Stomach (tissue), 9 donors: ENCODE data around the gene MMS22L. TPM values are rescaled to one million over a fixed set of nuclear protein-coding genes. Genes with fewer than 3 reads are reported as not detected.
A peak's percentile ranks its signal among the peaks of the same experiment; 100 is the strongest.

ENCODE experiments used
- DNase-seq, 2 donors: peaks; one replicate each; pipeline versions ENCODE4 v3.0.0 to v3.0.0-alpha.2; 2013 to 2019
- H3K27ac ChIP-seq, 5 donors: fragments of 200-600 bp in 4 of 5; sonication (generic) in 4 of 5; one replicate each; pipeline ENCODE4 v1.5.1; 2013 to 2019; ENCODE audit warnings: mild to moderate bottlenecking in 1 of 5, moderate library complexity in 1 of 5
- H3K27me3 ChIP-seq, 3 donors: fragments of 200-600 bp; sonication (generic); one replicate each; pipeline ENCODE4 v1.5.1; 2017 to 2019; ENCODE audit warnings: mixed run types in 1 of 3
- H3K36me3 ChIP-seq, 4 donors: fragments of 200-600 bp; sonication (generic); 1 replicate in 3 of 4; 2 replicates in 1 of 4; pipeline ENCODE4 v1.5.1; 2016 to 2019
- H3K4me1 ChIP-seq, 4 donors: fragments of 200-600 bp; sonication (generic); one replicate each; pipeline ENCODE4 v1.5.1; 2016 to 2019
- H3K4me3 ChIP-seq, 4 donors: fragments of 200-600 bp; sonication (generic) in 3 of 4; one replicate each; pipeline ENCODE4 v1.5.1; 2016 to 2019; ENCODE audit warnings: mild to moderate bottlenecking in 1 of 4
- H3K9me3 ChIP-seq, 4 donors: fragments of 200-600 bp; sonication (generic); one replicate each; pipeline ENCODE4 v1.5.1; 2016 to 2019
- CTCF ChIP-seq, 7 experiments: fragments of 450-650 bp in 4 of 7; fragments of 200-600 bp in 3 of 7; sonication (generic) in 3 of 7; IDR thresholded peaks; one replicate each; pipeline ENCODE4 v1.5.1; 2016 to 2019; ENCODE audit warnings: antibody characterized with exemption in 7 of 7, control low read depth in 2 of 7, mild to moderate bottlenecking in 1 of 7
- EP300 ChIP-seq: sonication (generic); formaldehyde crosslinking; IDR thresholded peaks from one replicate; pipeline ENCODE4 v1.6.1; 2017; ENCODE audit warnings: antibody characterized with exemption
- POLR2A ChIP-seq, 4 donors: fragments of 450-650 bp; IDR thresholded peaks; one replicate each; pipeline ENCODE4 v1.6.1; 2016; ENCODE audit warnings: antibody characterized with exemption in 4 of 4, control low read depth in 2 of 4, mild to moderate bottlenecking in 1 of 4, moderate library complexity in 1 of 4
- POLR2AphosphoS5 ChIP-seq, 3 donors: sonication (generic); formaldehyde crosslinking; IDR thresholded peaks; one replicate each; pipeline ENCODE4 v1.6.1; 2016; ENCODE audit warnings: antibody characterized with exemption in 3 of 3
- WGBS, 5 donors: extraction: QIAGEN DNeasy Blood & Tissue Kit in 3 of 5; methylation state at CpG; one replicate each; pipeline versions ENCODE4 v1.1.5 to v1.1.7; 2013 to 2018; 5-methylcytosine and 5-hydroxymethylcytosine counted together
- intact Hi-C: fragments of 100-400 bp; cut with DNase I; formaldehyde crosslinking; loops from one replicate; pipeline ENCODE4 v1.15.1; 2023; ENCODE audit warnings: low total_unique reads
- polyA plus RNA-seq, 3 donors: library from polyadenylated mRNA; stranded (reverse); fragments of 200-250 nt; gene quantifications; one replicate each; pipeline ENCODE4 v1.2.3, GENCODE V29; 2013
- total RNA-seq, 5 donors: library from RNA; depleted of rRNA; stranded (reverse); fragments of >200 nt; gene quantifications; one replicate each; pipeline versions ENCODE4 v1.1.0 to v1.2.3, GENCODE V29; 2014 to 2016
- donor health status: healthy with polysubstance abuse.
- donor health status: Bipolar disorder and iron deficiency.
- donor health status: healthy.

MMS22L gene
- total and polyA plus RNA-seq, 8 donors, result 0.81 to 27.7 (median 3.6) TPM

DNA sequence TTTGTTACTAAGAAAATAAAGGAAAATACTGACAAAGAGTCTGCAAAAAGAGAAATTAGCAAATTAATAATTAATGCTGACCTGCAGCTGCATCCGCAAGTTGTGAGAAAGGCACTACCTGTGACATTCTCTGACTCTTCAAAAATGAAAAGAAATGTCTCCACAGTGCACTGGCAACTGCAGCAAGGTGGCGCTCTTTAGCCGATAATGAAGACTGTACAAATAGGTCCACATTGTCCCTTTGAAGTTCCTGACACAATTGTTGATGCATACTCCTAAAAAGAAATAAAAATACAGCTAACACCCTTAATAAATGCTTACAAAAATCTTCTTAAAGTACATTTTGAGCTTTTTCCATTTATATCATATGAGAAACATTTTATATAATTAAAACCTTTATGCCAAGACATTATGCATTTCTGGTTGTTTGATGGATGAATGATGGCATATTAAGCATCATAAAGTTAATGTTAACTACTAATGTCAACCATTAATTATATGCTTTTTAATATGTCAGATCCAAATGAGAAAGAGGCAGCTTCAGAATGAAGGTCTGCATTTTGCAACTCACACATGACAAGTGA, 96.5 kb downstream of the MMS22L start:
- Histone ChIP-seq H3K4me1 (no peaks in the 10 kb centered on the region), H3K4me3 (no peak overlapping the region), H3K27ac (no peak overlapping the region), H3K9me3 (no peaks in the 10 kb centered on the region), H3K36me3 (no peaks in the 10 kb centered on the region), H3K27me3 (no peaks in the 10 kb centered on the region)
- 19 to 31% (median 25%) methylated on average over 3 of the region's 3 CpGs for WGBS, 5 donors
- TF ChIP-seq CTCF (IDR thresholded peaks at IDR 0.05) (peak in 5 of 7 experiments; percentile 56 to 82 (median 66)), POLR2A (IDR thresholded peaks at IDR 0.05) (no peak)
- peak; percentile 60 to 88 for DNase-seq
- intact Hi-C loops, result no loop called here

GRCh38 chr6:97177905-97178304, 105.1 kb downstream of the MMS22L start:
- no peaks in the 10 kb centered on the region for H3K27me3 ChIP-seq
- intact Hi-C loops, result no loop called here
- no peak for DNase-seq
- TF ChIP-seq POLR2AphosphoS5 (IDR thresholded peaks at IDR 0.05), result no peak
- no peak for TF ChIP-seq CTCF (IDR thresholded peaks at IDR 0.05)
- no peaks in the 10 kb centered on the region for H3K4me1 ChIP-seq
- H3K9me3 ChIP-seq, result no peaks in the 10 kb centered on the region
- peaks cover 0 to 15% (median 2%) of the 10 kb centered on the region in 4 donors for H3K36me3 ChIP-seq
- 91 to 94% (median 92%) methylated on average over 3 of the region's 3 CpGs for WGBS, 5 donors
- H3K27ac ChIP-seq, result no peak overlapping the region
- H3K4me3 ChIP-seq, result no peak overlapping the region

DNA sequence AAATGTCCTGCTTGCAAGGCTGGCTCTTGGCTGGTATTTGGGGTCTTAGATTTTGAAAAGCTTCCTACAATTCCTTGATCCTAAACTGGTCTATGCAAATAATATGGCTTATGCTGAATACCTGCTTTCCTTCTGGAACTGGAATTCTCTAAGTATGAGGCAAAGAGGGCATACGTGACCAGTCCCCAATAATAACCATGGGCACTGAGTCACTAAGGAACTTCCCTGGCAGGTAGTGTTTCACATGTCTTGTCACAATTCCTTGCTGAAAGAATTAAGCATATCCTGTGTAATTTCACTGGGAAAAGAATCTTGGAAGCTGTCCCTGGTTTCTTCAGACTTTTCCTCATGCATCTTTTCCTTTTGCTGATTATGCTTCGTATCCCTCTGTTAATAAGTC, 106.5 kb downstream of the MMS22L start:
- H3K36me3 ChIP-seq, result peaks cover 0 to 20% (median 8%) of the 10 kb centered on the region in 4 donors
- no peak overlapping the region for H3K27ac ChIP-seq
- H3K4me1 ChIP-seq, result no peaks in the 10 kb centered on the region
- H3K27me3 ChIP-seq, result no peaks in the 10 kb centered on the region
- H3K9me3 ChIP-seq, result no peaks in the 10 kb centered on the region
- WGBS, 5 donors, result 89 to 95% (median 92%) methylated on average over 2 of the region's 2 CpGs
- TF ChIP-seq POLR2A (IDR thresholded peaks at IDR 0.05), result no peak
- TF ChIP-seq EP300, result no peak
- TF ChIP-seq CTCF (IDR thresholded peaks at IDR 0.05), result no peak
- TF ChIP-seq POLR2AphosphoS5 (IDR thresholded peaks at IDR 0.05), result no peak
- no peak overlapping the region for H3K4me3 ChIP-seq
- intact Hi-C loops, result no loop called here
- no peak for DNase-seq

GRCh38 chr6:97175806-97176205, 107.2 kb downstream of the MMS22L start:
- WGBS, 5 donors, result 87 to 96% (median 93%) methylated on average over 4 of the region's 4 CpGs
- no peak overlapping the region for H3K27ac ChIP-seq
- DNase-seq, result no peak
- H3K4me1 ChIP-seq, result no peaks in the 10 kb centered on the region
- H3K4me3 ChIP-seq, result no peak overlapping the region
- TF ChIP-seq CTCF (IDR thresholded peaks at IDR 0.05), result no peak
- no peak for TF ChIP-seq POLR2A (IDR thresholded peaks at IDR 0.05)
- no peak for TF ChIP-seq POLR2AphosphoS5 (IDR thresholded peaks at IDR 0.05)
- no peak for TF ChIP-seq EP300
- H3K36me3 ChIP-seq, result peaks cover 0 to 19% (median 10%) of the 10 kb centered on the region in 4 donors
- intact Hi-C loops, result no loop called here
- H3K27me3 ChIP-seq, result no peaks in the 10 kb centered on the region
- H3K9me3 ChIP-seq, result no peaks in the 10 kb centered on the region
